ENCODE measurements around the gene SNTB2.

The SNTB2 gene

GRCh38 chr16:69165584-69165983 is 21.4 kb upstream of the SNTB2 start:
- WGBS: 96% methylated on average over 6 of the region's 6 CpGs
- Histone ChIP-seq H3K9me3 (ENCODE audit: insufficient read depth, low read depth, low read length) (no peaks in the 10 kb centered on the region), H3K4me1 (ENCODE audit: insufficient read depth, low read length) (no peaks in the 10 kb centered on the region), H3K36me3 (ENCODE audit: insufficient read depth, low read length) (peaks cover 91% of the 10 kb centered on the region), H3K27me3 (ENCODE audit: insufficient read depth, low read length) (no peaks in the 10 kb centered on the region), H3K4me3 (ENCODE audit: low read length) (no peak overlapping the region), H3K9ac (ENCODE audit: low read depth, low read length) (no peak overlapping the region), H3K27ac (ENCODE audit: low read depth, low read length) (no peak overlapping the region)

GRCh38 chr16:69166221-69166833 is 20.6 kb upstream of the SNTB2 start:
- no peak overlapping the region for H3K9ac ChIP-seq (ENCODE audit: low read depth, low read length)
- H3K4me1 ChIP-seq (ENCODE audit: insufficient read depth, low read length): peaks cover 3% of the 10 kb centered on the region
- peaks cover 86% of the 10 kb centered on the region for H3K36me3 ChIP-seq (ENCODE audit: insufficient read depth, low read length)
- H3K4me3 ChIP-seq (ENCODE audit: low read length): no peak overlapping the region
- no peaks in the 10 kb centered on the region for H3K9me3 ChIP-seq (ENCODE audit: insufficient read depth, low read depth, low read length)
- WGBS: 93% methylated on average over 8 of the region's 8 CpGs
- no peaks in the 10 kb centered on the region for H3K27me3 ChIP-seq (ENCODE audit: insufficient read depth, low read length)
- no peak overlapping the region for H3K27ac ChIP-seq (ENCODE audit: low read depth, low read length)

GRCh38 chr16:69166946-69167930 is 19.7 kb upstream of the SNTB2 start:
- Histone ChIP-seq H3K9ac (ENCODE audit: low read depth, low read length) (no peak overlapping the region), H3K4me1 (ENCODE audit: insufficient read depth, low read length) (peaks cover 8% of the 10 kb centered on the region), H3K4me3 (ENCODE audit: low read length) (no peak overlapping the region), H3K27ac (ENCODE audit: low read depth, low read length) (no peak overlapping the region), H3K9me3 (ENCODE audit: insufficient read depth, low read depth, low read length) (no peaks in the 10 kb centered on the region), H3K36me3 (ENCODE audit: insufficient read depth, low read length) (peaks cover 78% of the 10 kb centered on the region), H3K27me3 (ENCODE audit: insufficient read depth, low read length) (no peaks in the 10 kb centered on the region)
- WGBS: over 99% methylated on average over 6 of the region's 7 CpGs

GRCh38 chr16:69169051-69169450 is 17.9 kb upstream of the SNTB2 start:
- Histone ChIP-seq H3K4me1 (ENCODE audit: insufficient read depth, low read length) (peaks cover 8% of the 10 kb centered on the region), H3K27ac (ENCODE audit: low read depth, low read length) (no peak overlapping the region), H3K9ac (ENCODE audit: low read depth, low read length) (no peak overlapping the region), H3K9me3 (ENCODE audit: insufficient read depth, low read depth, low read length) (no peaks in the 10 kb centered on the region), H3K36me3 (ENCODE audit: insufficient read depth, low read length) (peaks cover 65% of the 10 kb centered on the region), H3K4me3 (ENCODE audit: low read length) (no peak overlapping the region), H3K27me3 (ENCODE audit: insufficient read depth, low read length) (no peaks in the 10 kb centered on the region)
- WGBS: 98% methylated on average over 4 of the region's 4 CpGs

DNA sequence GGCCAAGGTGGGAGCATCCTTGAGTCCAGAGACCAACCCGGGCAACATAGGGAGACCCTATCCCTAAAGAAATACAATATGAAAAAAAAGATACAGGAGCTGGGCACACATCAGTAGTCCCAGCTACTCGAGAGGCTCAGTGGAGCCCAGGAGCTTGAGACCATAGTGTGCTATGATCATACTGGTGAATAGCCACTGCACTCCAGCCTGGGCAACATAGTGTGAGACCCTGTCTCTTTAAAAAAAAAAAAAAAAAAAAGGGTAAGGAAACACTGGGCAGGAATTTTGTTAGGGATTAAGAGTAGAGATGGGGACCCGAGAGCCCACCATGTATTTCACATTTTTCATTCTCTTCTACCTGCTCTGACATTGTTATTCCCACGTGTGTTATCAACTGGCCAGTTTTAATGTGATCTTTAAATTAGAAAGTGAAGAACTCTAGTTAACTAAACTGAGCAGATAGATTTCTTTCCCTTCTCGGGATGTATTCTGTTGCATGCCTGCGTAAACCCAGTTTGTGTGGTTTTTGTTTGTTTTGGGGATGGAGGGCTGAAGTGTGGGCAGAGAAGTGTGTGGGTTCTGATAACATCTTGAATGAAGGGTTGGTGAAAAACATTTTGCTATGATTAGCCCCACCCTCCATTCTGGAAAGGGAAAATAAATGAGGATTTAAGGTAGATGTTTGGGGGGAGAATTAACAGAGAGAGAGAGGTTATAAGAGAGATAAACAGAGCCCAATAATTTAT is 17.2 kb upstream of the SNTB2 start:
- H3K27me3 ChIP-seq (ENCODE audit: insufficient read depth, low read length): no peaks in the 10 kb centered on the region
- peaks cover 58% of the 10 kb centered on the region for H3K36me3 ChIP-seq (ENCODE audit: insufficient read depth, low read length)
- 91% methylated on average over 5 of the region's 6 CpGs for WGBS
- H3K4me1 ChIP-seq (ENCODE audit: insufficient read depth, low read length): peaks cover 8% of the 10 kb centered on the region
- H3K27ac ChIP-seq (ENCODE audit: low read depth, low read length): no peak overlapping the region
- no peaks in the 10 kb centered on the region for H3K9me3 ChIP-seq (ENCODE audit: insufficient read depth, low read depth, low read length)
- no peak overlapping the region for H3K9ac ChIP-seq (ENCODE audit: low read depth, low read length)
- H3K4me3 ChIP-seq (ENCODE audit: low read length): no peak overlapping the region

GRCh38 chr16:69171325-69172084 is 15.5 kb upstream of the SNTB2 start:
- Histone ChIP-seq H3K9ac (ENCODE audit: low read depth, low read length) (no peak overlapping the region), H3K27me3 (ENCODE audit: insufficient read depth, low read length) (no peaks in the 10 kb centered on the region), H3K9me3 (ENCODE audit: insufficient read depth, low read depth, low read length) (no peaks in the 10 kb centered on the region), H3K36me3 (ENCODE audit: insufficient read depth, low read length) (peaks cover 41% of the 10 kb centered on the region), H3K27ac (ENCODE audit: low read depth, low read length) (peak overlapping the region; percentile 59; the same call in 1 of the 2 replicates), H3K4me3 (ENCODE audit: low read length) (no peak overlapping the region), H3K4me1 (ENCODE audit: insufficient read depth, low read length) (peaks cover 8% of the 10 kb centered on the region)
- 76% methylated on average over 6 of the region's 6 CpGs for WGBS

- Histone ChIP-seq H3K4me1 (ENCODE audit: insufficient read depth, low read length) (peaks cover 7% of the 10 kb centered on the region), H3K27ac (ENCODE audit: low read depth, low read length) (no peak overlapping the region), H3K4me3 (ENCODE audit: low read length) (no peak overlapping the region), H3K27me3 (ENCODE audit: insufficient read depth, low read length) (no peaks in the 10 kb centered on the region), H3K9me3 (ENCODE audit: insufficient read depth, low read depth, low read length) (no peaks in the 10 kb centered on the region), H3K36me3 (ENCODE audit: insufficient read depth, low read length) (no peaks in the 10 kb centered on the region), H3K9ac (ENCODE audit: low read depth, low read length) (no peak overlapping the region)
- 96% methylated on average over 4 of the region's 4 CpGs for WGBS
Observed at GRCh38 chr16:69176033-69176800, 10.7 kb upstream of the SNTB2 start.

DNA sequence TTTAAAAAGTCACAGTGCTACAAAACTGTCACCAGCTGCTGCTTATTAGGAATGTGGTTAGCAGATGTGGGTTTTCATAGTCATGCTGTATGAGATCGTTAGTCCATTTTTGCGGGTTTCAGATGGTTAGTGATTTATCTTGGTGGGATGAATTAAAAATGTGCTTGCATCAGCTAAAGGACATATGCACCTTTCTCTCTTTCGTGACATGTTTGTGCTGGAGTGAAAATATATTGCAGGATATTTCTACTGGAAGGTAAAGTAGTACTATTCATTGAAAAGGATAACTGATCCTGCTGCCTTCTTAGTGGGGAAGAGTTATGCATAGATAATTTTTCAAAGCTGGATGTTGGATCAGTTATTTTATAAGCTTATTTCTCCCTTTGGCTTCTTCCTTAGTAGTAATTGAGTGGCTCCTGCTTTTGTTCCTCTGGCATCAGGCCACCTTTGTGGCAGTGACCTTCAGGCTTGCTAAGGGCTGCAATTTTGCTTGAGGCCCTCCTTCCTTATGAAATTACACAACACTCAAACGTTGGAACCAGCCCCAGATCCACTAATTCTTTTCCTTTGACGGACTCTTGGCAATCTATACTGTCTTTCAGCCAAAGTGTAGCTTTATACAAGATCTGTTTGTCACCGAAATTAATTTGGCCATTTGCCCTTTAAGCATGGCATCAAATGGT is 7.5 kb upstream of the SNTB2 start:
- H3K4me1 ChIP-seq (ENCODE audit: insufficient read depth, low read length): no peaks in the 10 kb centered on the region
- H3K36me3 ChIP-seq (ENCODE audit: insufficient read depth, low read length): no peaks in the 10 kb centered on the region
- H3K4me3 ChIP-seq (ENCODE audit: low read length): no peak overlapping the region
- H3K9ac ChIP-seq (ENCODE audit: low read depth, low read length): no peak overlapping the region
- H3K27ac ChIP-seq (ENCODE audit: low read depth, low read length): no peak overlapping the region
- WGBS: 87% methylated on average over 6 of the region's 6 CpGs
- H3K9me3 ChIP-seq (ENCODE audit: insufficient read depth, low read depth, low read length): no peaks in the 10 kb centered on the region
- no peaks in the 10 kb centered on the region for H3K27me3 ChIP-seq (ENCODE audit: insufficient read depth, low read length)

DNA sequence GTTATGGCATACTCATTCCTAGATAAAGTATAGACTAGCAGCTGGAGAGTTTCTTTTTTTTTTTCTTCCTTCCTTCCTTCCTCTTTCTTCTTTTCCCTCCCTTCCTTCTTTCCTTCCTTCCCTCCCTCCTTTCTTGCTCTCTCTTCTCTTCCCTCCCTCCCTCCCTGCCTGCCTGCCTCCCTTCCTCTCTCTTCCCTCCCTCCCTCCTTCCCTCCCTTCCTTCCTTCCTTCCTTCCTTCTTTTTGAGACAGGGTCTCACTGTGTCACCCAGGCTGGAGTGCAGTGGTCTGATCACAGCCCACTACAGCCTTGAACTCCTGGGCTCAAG is 7.0 kb upstream of the SNTB2 start:
- H3K27me3 ChIP-seq (ENCODE audit: insufficient read depth, low read length): no peaks in the 10 kb centered on the region
- H3K9me3 ChIP-seq (ENCODE audit: insufficient read depth, low read depth, low read length): no peaks in the 10 kb centered on the region
- H3K9ac ChIP-seq (ENCODE audit: low read depth, low read length): no peak overlapping the region
- no peak overlapping the region for H3K4me3 ChIP-seq (ENCODE audit: low read length)
- no peaks in the 10 kb centered on the region for H3K36me3 ChIP-seq (ENCODE audit: insufficient read depth, low read length)
- no peak overlapping the region for H3K27ac ChIP-seq (ENCODE audit: low read depth, low read length)
- no peaks in the 10 kb centered on the region for H3K4me1 ChIP-seq (ENCODE audit: insufficient read depth, low read length)

Measured in HUES64 (cell line).